GM10266 (cell line): Measurements from ENCODE around the gene IRF5.

Experiments
- DNase-seq: peaks from one replicate; pipeline ENCODE4 v3.0.0; 2012; ENCODE audit errors: extremely low spot score
- TF ChIP-seq, protein P1 (sequence below): IDR thresholded peaks from 2 replicates; pipeline ENCODE4 v1.5.1; 2012; ENCODE audit warnings: mild to moderate bottlenecking, low read depth; ENCODE audit not compliant: control insufficient read depth, insufficient read depth; ENCODE audit errors: missing control alignments

IRF5 gene

GRCh38 chr7:128963327-128963757 is 25.6 kb downstream of the IRF5 start:
- peak; percentile 69 for DNase-seq
- TF ChIP-seq, protein P1, sequence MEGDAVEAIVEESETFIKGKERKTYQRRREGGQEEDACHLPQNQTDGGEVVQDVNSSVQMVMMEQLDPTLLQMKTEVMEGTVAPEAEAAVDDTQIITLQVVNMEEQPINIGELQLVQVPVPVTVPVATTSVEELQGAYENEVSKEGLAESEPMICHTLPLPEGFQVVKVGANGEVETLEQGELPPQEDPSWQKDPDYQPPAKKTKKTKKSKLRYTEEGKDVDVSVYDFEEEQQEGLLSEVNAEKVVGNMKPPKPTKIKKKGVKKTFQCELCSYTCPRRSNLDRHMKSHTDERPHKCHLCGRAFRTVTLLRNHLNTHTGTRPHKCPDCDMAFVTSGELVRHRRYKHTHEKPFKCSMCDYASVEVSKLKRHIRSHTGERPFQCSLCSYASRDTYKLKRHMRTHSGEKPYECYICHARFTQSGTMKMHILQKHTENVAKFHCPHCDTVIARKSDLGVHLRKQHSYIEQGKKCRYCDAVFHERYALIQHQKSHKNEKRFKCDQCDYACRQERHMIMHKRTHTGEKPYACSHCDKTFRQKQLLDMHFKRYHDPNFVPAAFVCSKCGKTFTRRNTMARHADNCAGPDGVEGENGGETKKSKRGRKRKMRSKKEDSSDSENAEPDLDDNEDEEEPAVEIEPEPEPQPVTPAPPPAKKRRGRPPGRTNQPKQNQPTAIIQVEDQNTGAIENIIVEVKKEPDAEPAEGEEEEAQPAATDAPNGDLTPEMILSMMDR = no peak

GRCh38 chr7:128968624-128969023 is 30.9 kb downstream of the IRF5 start:
- TF ChIP-seq, protein P1 = no peak
- DNase-seq = no peak

GRCh38 chr7:128974241-128974934 is 36.7 kb downstream of the IRF5 start:
- TF ChIP-seq, protein P1 = no peak
- DNase-seq = no peak

DNA sequence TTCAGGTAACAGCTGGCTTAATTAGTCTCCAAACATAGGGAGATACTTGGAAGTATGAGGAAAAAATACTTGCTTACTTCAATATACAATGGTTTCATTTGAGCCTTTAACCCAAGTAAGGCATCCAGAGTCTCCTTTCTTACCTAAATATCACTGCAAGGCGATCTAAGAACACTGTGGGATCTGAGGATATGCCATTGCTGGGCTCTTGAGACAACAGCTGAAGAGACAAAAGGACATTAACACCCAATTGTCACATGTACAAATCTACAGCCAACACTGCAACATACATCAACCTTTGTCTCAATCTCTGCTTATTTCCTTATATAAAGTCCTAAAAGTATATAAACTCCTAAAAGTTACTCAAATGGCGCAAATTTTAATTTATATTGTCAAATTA is 44.4 kb downstream of the IRF5 start:
- no peak for DNase-seq
- TF ChIP-seq, protein P1 = no peak

DNA sequence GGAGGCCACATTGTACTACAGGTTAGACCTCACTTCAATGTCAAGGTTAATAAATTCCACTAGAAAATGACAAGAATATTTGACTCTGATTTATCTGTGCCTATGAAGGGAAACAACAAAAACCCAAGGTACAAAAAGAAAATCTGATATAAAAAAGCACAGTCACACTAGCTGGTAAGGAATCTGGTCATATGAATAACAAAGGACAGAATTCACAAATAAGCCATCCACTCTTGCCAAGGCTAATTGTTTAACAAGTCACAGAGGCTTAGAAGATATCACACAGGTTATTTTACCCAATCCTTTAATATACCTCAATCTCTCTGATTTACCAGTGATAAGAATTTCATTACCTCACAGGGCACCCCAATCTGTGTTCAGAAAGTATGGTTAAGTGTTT is 47.9 kb downstream of the IRF5 start:
- no peak for DNase-seq

GRCh38 chr7:128986609-128987008 is 48.9 kb downstream of the IRF5 start:
- DNase-seq = no peak
- TF ChIP-seq, protein P1 = no peak

More for the DNA sequence above, 47.9 kb downstream of the IRF5 start:
- TF ChIP-seq, protein P1 = no peak

- no peak for DNase-seq
- TF ChIP-seq, protein P1 = no peak
These were observed 50.6 kb downstream of the IRF5 start for GRCh38 chr7:128988372-128988771.
